GM19193 (cell line): ENCODE results near the gene C1QTNF5.
A peak's percentile ranks its signal among the peaks of the same experiment; 100 is the strongest.

Source experiments
- POLR2A ChIP-seq: IDR thresholded peaks from 4 replicates; pipeline ENCODE4 v1.6.1; 2011; ENCODE audit not compliant: insufficient read depth, insufficient read length; ENCODE audit errors: extremely low read depth

Gene C1QTNF5

DNA sequence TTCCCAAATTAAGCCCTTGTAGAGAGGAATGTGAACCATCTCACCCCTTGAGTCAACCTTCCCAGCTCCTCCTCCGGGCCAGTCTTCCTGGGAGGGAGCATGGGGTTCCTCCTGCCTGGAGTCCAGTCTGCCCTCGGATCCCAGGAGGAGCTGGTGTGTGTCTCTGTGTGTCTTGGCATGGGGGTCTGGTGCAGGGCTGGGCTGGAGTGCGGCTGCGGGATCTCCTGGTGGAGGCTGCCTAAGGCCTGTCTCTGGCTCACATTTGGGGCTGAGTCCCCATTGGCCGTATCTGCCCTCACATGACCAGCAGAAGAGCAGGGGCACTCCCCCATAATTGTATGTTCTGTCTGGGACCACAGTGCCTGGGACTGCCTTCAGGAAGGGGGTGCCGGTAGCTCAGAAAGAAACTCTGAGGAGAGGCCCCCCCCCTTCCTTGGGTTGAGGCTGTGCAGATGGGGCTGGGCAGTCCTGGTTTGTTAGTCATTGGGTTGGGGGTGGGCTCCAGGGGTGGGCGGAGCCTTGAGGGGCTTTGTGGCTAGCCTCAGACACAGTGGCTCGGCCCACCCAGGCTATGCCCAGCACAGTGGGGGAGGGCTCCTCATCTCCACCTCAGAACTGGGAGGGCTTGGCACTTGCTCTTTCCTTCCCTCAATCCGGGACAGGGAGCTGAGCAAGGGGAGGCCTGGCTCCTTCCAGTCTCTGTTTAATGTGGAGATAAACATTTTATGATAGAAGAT lies 2.9 kb downstream of the C1QTNF5 start:
- TF ChIP-seq POLR2A, result no peak

- no peak for TF ChIP-seq POLR2A
These were observed 3.8 kb downstream of the C1QTNF5 start for GRCh38 chr11:119336744-119337469.

DNA sequence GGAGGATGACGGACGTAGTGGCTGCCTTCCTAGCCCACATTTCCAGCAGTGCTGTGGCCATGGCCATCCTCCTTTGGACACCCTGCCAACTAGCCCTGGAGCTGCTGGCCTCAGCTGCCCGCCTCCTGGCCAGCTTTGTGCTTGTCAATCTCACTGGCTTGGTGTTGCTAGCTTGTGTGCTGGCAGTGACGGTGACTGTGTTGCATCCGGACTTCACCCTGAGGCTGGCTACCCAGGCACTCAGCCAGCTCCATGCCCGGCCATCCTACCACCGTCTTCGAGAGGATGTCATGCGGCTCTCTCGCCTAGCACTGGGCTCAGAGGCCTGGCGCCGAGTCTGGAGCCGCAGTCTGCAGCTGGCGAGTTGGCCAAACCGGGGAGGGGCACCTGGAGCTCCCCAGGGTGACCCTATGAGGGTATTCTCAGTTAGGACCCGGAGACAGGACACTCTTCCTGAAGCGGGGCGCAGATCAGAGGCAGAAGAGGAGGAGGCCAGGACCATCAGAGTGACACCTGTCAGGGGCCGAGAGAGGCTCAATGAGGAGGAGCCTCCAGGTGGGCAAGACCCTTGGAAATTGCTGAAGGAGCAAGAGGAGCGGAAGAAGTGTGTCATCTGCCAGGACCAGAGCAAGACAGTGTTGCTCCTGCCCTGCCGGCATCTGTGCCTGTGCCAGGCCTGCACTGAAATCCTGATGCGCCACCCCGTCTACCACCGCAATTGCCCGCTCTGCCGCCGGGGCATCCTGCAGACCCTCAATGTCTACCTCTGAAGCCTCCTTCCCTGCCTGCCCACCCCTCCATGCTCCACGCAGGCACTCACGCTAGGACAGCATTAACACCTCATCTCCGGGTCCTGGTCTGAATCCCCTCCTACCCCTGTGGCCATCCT lies 4.8 kb downstream of the C1QTNF5 start:
- TF ChIP-seq POLR2A, result no peak

- TF ChIP-seq POLR2A, result no peak
These were observed 5.5 kb downstream of the C1QTNF5 start for GRCh38 chr11:119335091-119335654.

DNA sequence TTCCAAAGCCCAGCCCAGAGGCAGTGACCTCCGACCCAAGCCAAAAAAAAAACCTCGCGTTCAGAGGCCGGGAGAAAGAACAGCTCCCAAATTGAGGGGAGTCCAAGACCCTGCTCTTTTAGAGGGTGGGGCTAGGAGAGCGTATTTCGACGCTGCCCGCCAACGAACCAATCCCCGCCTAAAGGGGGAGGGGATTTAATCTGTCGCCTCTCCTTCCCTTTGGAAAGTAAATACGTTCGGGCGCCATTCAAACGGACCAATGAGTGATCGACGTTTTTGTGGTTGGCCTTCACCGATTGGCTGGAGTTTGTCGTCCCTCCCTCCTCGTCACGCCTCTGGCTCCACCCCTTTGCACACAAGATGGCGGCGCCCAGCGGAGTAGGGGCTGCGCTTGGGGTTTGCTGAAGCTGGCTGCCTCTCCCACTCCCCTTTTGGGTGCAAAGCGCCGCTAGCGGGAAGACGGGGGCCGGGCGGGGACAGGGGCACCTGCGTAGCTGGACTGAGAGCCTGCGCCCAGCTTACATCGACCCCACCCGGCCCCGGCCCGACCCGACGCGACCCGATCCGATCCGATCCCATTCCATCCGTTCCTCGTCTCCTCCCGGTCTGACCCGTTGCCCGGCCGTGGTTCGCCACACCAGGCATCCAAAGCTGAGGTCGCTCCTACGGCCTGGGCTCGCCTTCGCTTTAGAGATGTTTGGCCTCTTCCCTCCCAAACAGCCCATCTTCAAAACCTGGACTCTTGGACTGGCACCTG lies 6.3 kb downstream of the C1QTNF5 start, which contains the start of gene RNF26:
Gene RNF26 (plus strand): TSS at position 354 of the 757 bp plus-strand sequence. CDS start 596 bp downstream, outside the sequence.
- peak; percentile 79 for TF ChIP-seq POLR2A

DNA sequence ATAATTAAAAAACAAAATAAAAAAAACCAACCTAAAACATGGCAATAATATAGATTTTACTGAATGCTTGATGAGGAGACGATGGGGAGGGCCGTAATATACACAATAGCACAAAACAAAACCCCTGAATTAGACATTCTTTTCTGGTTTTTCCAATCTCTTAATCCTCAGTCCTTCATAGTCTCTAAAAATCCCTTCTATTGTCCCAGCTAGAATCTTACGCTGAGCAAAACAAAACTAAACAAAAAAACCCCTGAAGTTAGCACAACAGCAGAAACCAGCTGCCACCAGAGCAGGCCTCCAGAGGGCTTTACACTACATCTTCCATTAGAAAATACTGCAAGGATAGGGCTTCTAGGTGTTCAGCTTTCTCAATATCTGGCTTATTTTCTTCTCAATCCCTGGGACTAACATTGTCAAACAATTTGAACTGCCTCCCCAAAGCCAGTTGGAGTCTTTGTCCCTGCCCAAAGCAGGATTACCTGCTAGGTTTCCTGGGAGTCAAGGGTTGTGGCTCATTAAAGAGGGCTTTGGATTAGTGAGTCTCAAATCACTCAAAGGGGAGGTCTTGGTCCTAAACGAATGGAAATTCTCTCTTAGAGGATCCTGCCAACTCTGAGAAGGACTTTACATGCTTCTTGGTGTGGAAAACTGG lies 8.4 kb downstream of the C1QTNF5 start:
- TF ChIP-seq POLR2A, result no peak

DNA sequence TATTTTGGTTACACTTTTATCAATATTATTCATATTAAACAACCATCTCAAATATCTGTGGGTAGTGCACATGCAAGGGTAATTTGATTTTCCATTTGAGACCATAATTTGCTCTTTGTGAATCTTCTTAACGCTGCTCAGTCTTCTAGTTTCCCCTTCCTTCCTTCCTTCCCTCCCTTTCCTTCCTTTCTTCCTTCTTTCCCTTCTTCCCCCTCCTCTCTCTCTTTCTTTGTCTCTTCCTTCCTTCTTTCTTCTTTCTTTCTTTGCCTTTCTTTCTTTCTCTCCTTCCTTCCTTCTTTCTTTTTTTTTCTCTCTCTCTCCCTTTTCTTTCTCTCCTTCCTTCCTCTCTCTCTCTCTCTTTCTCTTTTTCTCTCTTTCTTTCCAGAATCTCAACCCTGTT lies 10.4 kb downstream of the C1QTNF5 start:
- no peak for TF ChIP-seq POLR2A

DNA sequence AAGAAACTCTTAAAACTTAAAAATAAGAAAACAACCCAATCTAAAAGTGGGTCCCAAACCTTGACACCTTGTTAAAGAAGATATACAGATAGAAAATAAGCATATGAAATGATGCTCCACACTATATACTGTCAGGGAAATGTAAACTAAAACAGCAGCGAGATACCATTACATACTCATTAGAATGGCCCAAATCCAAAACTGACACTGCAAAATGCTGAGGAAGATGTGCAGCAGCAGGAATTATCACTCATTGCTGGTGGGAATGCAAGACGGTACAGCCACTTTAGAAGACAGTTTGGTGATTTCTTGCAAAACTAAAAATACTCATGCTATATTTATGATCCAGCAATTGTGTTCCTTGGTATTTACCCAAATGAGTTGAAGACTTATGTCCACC lies 11.4 kb downstream of the C1QTNF5 start:
- TF ChIP-seq POLR2A, result no peak

- no peak for TF ChIP-seq POLR2A
These were observed 16.5 kb downstream of the C1QTNF5 start for GRCh38 chr11:119324189-119324588.

- TF ChIP-seq POLR2A, result no peak
These were observed 17.1 kb downstream of the C1QTNF5 start for GRCh38 chr11:119323532-119324033.

DNA sequence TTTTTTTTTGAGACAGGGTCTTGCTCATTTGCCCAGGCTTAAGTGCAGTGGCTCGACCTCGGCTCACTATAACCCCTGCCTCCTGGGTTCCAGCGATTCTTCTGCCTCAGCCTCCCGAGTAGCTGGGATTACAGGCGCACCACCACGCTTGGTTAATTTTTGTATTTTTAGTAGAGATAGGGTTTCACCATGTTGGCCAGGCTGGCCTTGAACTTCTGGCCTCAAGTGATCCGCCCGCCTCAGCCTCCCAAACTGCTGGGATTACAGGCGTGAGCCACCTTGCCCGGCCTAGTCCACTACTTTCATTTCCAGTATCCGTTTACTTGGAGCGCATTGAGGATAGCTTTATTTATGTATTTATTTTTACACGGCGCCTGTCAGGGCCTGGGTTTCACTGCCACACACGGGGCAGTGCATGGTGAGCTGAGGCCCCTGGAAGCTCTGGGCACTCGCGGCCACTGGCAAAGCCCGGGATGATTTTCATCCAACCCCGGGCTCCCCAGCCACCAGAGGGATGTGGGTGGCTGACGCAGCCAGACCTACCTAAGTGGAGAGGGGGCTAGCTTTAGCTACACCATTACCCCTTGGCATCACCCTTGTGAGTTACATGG lies 17.7 kb downstream of the C1QTNF5 start:
- no peak for TF ChIP-seq POLR2A

- no peak for TF ChIP-seq POLR2A
These were observed 18.3 kb downstream of the C1QTNF5 start for GRCh38 chr11:119322360-119322739.

DNA sequence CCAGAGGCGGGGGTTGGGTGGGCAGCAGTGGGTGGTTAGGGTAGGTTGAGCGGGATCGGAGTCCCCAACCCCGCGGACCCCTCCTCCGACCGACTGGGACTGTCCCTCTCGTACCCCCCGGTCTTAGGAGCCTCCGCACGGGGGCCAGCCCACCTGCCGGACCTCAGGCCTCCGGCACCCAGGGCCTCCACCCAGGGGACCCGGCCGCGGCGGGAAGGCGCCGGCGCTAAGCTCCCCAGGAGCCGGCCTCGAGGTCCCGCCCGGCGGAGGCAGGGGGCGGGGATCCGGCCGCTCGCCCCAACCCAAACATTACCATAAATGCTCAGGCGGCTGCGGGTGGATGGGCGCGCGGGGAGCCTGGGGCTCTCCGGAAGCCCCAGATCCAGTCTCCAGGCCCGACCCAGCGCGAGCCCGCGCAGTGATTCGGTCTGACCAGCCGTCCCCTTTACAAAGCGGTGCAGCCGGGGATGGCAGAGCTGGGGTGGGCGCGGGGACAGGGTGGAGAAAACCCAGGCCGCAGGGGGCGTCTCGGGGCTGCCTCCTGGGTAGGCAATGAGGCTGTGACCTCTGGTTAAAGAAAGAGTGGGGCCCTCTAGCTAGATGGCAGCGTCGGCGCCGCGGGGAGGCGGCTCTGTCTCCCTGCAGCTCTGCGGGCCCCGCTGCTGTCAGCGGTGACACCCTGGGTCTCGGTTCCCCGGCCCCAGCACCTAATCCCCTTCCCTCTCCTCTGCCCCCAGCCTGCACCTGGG lies 19.7 kb downstream of the C1QTNF5 start:
- TF ChIP-seq POLR2A, result peak; percentile 67

- no peak for TF ChIP-seq POLR2A
These were observed 20.4 kb downstream of the C1QTNF5 start for GRCh38 chr11:119320240-119320775.
